Measurements from ENCODE around the gene ALPL.
"Not testable (repeated sequence)": the region's sequence is repeated elsewhere in the genome, so short reads cannot be mapped to it uniquely, and the experiment has no call there.

ALPL gene

DNA sequence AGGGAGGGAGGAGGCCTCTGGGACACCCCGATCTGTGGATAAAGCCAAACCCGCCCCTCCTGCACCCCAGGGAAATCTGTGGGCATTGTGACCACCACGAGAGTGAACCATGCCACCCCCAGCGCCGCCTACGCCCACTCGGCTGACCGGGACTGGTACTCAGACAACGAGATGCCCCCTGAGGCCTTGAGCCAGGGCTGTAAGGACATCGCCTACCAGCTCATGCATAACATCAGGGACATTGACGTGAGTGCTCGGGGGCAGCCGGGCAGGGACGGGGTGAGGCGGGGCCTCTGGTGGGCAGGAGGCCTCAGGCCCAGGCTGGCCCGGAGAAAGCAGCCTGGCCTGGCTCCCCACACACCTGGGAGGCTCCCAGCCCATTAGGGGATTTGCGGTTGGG is 54.7 kb downstream of the ALPL start:
- no peak for DNase-seq

DNA sequence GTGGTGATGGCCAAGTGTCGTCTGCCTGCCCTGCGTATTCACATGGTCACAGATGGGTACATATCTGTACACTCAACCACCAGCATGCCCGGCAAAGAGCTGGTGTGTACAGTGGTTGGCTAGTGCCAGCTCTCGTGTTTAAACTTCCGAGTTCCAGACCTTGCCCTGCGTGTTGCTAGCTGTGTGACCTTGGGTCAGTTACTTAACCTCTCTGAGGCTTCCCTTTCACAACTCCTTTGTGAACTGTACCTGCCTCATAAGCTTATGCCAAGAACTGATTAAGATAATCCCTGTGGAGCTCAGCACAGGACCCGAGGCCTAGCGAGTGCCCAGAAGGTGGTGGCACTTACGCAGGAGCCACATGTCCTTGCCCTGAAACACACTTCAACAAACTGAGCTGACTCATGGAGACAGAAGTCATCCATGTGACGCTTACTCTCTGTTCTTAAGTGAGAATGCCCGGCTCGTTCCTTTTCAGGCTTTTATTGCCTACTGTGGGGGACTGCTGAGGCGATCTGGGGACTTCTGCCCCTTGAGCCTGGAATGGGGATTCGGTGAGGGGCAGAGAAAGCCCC is 55.4 kb downstream of the ALPL start:
- DNase-seq = no peak

DNA sequence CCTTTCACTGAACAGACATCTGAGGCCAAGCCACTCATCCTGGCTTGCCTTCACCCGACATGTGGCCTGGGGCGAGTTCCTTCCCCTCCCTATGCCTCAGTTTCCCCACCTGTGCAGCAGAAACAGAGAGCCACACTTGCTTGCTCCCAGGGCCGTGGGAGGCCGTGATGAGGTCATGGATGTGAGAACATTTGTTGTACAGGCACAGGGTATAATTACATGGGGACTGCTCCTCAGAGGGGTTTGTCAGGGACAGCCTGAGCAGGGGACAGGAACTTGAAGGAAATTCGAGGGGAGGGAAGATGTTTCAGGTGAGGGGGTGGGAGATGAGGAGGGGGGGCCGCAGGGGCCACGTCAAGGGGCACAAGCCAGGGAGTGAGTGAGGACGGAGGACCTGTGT is 56.1 kb downstream of the ALPL start:
- DNase-seq = no peak

DNA sequence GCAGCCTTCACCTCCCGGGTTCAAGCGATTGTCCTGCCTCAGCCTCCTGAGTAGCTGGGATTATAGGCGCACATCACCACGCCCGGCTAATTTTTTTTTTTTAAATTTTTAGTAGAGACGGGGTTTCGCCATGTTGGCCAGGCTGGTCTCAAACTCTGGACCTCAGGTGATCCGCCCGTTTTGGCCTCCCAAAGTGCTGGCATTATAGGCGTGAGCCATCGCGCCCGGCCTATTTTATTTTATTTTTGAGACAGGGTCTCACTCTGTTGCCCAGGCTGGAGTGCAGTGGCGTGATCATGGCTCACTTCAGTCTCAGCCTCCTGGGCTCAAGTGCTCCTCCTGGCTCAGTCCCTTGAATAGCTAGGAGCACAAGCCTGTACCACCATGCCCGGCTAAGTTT is 57.1 kb downstream of the ALPL start:
- DNase-seq = not testable (repeated sequence)

- DNase-seq = no peak
These were observed 58.2 kb downstream of the ALPL start for GRCh38 chr1:21567241-21568005.

DNA sequence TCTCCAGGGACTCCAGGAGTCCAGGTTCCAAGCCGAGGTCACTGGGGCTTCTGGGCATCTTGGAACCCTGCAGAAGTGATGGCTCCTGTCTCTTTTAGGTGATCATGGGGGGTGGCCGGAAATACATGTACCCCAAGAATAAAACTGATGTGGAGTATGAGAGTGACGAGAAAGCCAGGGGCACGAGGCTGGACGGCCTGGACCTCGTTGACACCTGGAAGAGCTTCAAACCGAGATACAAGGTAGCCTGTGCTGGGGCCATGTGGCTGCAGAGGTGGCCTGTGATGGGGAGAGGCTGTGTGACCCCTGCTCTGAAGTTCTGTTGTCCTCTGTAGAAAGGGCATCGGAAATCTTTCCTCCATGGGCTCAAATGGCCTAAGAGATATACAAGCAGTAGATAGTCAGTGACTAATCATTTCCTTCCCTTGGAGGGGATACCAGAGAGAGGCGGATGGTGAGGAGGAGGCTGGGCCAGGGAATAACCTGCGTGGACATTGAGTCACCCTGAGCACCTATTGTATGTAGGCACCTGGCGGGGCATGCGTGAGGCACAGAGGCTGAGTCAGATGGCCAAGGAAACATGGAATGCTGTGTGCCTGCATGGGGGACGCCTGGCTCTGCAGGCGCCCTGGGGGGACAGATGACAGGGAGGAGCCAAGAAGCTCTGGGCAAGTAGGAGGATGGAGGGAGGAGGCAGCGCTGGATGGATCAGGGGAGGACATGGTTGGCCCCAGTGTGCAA is 59.0 kb downstream of the ALPL start:
- DNase-seq = no peak

DNA sequence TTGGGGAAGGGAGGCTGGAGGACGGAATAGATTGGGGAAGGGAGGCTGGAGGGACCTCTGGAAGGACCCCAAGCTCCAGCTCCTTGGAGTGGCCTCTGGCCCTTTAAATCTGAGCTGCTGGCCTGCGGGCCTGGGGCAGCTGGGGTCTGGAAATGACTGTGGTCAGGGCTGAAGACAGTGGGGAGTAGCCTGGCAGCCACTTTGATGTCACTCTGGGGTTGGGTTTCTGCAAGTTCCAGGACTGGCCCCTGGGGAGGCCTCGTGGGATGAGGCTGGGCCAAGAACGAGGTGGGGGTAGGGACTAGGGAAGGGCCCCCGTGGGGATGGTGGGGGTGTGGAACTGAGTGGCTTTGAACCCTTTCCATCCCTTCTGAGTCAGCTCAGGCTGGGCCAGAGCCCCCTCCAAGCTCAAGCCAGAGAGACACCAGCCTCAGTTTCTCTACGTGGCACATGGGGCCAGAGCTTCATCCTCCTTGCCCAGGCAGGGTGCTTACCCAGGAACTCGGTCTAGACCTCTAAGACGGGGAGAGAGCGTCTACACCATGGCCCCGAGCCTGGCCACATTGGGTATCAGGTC is 59.7 kb downstream of the ALPL start:
- no peak for DNase-seq

- DNase-seq = no peak
These were observed 60.8 kb downstream of the ALPL start for GRCh38 chr1:21569820-21570527.

- no peak for DNase-seq
These were observed 61.3 kb downstream of the ALPL start for GRCh38 chr1:21570528-21570875.

DNA sequence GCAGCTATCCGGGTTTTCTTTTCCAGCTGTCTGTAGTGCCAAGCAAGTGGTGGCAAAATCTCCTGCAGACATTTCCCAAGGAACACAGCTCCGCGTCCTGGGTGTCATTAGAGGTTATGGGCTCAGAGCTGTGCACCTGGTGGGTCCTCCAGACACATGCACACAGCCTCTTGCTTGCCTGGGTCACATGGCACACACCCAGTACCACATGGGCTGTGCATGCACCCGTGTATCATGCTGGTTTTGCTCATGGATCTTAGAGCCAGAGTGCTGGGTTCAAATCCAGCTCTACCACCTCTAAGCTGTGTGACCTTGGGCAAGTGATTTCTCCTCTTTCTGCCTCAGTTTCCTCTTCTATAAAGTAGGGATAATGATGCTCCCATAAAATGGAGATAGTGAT is 61.7 kb downstream of the ALPL start:
- no peak for DNase-seq

DNA sequence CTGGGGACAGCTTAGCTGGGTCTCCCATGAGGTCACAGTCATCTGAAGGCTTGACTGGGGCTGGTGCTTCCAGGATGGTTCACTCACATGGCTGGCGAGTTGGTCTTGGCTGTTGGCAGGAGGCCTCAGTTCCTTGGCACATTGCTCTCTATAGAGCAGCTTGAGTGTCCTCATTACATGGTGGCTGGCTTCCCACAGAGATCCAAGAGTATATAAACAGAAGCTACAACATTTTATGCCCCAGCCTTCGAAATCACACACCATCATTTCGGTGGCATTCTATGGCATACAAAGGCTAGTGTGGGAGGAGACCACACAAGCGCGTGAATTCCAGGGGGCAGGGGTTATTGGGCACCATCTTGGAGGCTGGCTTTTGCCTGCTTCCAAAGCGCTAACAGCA is 63.0 kb downstream of the ALPL start:
- no peak for DNase-seq

DNA sequence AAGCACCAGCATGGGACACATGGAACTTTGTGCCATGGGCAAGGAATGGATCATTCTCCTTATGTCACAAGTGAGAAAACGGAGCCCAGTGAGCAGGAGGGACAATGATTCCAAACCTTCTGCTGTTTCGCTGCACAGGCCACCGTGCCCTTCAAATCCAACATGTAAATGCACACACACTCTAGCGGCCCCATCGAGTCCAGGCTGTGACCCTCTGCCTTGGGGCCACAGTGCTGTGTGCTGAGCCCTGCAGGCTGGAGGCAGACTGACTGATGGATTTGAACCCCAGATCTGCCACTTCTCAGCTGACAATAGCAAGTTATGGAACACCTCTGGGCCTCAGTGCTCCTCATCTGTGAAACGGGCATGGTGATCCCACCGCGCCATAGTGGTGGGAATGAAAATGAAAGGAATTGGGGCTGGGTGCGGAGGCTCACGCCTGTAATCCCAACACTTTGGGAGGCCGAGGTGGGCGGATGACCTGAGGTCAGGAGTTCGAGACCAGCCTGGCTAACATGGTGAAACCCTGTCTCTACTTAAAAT is 63.6 kb downstream of the ALPL start:
- DNase-seq = no peak

DNA sequence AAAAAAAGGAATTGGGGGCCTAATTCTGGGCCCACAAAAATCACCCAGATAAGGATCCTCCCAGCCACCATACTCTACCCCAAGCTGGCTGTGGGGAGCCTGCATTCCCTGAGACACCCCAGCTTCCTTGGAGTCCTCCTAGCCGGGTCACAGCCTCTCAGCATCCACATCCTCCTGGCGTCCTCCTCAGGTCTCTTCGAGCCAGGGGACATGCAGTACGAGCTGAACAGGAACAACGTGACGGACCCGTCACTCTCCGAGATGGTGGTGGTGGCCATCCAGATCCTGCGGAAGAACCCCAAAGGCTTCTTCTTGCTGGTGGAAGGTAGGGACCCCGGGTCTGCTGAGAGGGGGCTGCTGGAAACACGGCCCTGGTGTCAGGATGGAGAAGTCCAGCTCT is 64.3 kb downstream of the ALPL start:
- DNase-seq = no peak

- no peak for DNase-seq
These were observed 64.8 kb downstream of the ALPL start for GRCh38 chr1:21573971-21574465.

- no peak for DNase-seq
These were observed 65.4 kb downstream of the ALPL start for GRCh38 chr1:21574466-21575151.

DNA sequence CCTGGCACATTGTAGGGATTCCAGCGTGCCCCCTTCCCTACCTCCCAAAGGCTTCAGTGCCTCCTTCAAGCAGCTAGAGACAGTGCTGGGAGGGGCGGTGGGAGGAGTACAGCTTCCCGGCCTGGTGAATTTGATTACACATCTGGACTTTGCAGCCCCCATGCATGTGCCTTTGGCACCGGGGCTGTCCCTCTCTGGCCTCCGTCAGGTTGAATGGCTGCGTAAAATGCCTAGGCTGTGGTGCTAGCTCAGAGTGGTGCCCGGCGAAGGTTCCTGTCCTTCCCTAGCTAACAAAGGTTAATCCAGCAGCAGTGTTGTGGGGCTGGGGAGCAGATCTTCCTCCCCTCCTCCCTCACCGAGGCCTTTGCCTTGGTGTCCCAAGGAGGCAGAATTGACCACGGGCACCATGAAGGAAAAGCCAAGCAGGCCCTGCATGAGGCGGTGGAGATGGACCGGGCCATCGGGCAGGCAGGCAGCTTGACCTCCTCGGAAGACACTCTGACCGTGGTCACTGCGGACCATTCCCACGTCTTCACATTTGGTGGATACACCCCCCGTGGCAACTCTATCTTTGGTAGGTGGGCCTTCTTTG is 66.2 kb downstream of the ALPL start:
- no peak for DNase-seq

DNA sequence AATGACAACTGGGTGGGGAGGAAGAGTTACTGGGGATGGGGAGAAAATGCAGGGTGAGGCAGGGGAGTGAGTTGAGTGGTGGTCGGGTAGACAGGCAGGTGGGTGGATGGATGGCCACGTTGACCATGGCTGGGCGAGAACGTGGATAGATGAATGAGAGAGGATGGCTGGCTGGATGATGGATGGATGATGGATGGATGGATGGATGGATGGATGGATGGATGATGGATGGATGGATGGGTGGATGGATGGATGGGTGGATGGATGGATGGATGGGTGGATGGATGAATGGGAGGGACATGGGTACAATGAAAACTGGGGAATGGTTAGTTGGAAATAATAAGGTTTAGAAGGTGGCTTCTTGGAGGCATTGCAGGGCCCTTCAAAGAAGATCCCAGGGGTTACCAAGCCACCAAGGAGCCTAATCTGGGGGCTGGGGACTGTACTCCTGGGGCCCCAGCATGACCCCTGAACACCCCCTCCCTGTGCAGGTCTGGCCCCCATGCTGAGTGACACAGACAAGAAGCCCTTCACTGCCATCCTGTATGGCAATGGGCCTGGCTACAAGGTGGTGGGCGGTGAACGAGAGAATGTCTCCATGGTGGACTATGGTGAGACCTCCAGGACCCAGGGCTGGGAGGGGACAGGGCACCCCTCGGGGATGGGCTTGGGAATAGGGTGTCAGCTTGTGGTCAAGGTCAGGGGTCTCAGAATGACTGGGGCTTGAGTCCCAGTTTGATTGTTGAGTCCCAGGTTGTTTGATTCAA is 67.0 kb downstream of the ALPL start:
- no peak for DNase-seq

GRCh38 chr1:21576798-21577187 is 67.6 kb downstream of the ALPL start:
- DNase-seq = no peak

DNA sequence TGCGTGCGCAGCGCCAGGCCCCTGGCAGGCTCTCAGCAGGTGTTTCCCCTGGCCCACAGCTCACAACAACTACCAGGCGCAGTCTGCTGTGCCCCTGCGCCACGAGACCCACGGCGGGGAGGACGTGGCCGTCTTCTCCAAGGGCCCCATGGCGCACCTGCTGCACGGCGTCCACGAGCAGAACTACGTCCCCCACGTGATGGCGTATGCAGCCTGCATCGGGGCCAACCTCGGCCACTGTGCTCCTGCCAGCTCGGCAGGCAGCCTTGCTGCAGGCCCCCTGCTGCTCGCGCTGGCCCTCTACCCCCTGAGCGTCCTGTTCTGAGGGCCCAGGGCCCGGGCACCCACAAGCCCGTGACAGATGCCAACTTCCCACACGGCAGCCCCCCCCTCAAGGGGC is 68.1 kb downstream of the ALPL start:
- DNase-seq = no peak

DNA sequence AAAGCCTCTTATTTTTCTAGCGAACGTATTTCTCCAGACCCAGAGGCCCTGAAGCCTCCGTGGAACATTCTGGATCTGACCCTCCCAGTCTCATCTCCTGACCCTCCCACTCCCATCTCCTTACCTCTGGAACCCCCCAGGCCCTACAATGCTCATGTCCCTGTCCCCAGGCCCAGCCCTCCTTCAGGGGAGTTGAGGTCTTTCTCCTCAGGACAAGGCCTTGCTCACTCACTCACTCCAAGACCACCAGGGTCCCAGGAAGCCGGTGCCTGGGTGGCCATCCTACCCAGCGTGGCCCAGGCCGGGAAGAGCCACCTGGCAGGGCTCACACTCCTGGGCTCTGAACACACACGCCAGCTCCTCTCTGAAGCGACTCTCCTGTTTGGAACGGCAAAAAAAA is 68.7 kb downstream of the ALPL start:
- DNase-seq = no peak

DNA sequence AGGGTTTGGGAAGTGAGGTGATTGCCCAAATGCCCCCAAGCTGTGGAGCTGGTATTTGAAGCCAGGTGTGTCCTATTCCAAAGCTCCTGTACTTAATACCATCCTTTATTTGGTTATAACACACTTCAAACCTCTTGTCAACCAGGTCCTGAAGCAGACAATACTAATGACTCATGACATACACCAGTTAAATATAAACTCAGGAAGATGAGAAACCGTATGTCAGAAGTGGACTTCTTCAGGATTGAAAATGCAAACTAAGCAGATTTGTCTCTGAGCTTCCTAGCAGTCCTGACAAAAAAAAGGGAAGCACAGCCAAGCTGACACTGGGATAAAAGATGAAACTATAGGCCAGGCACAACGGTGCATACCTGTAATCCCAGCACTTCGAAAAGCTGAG is 70.6 kb downstream of the ALPL start:
- DNase-seq = no peak
